AG04450 (cell line): ENCODE results near the gene BANF2. TPM values are rescaled to one million over a fixed set of nuclear protein-coding genes. Genes with fewer than 3 reads are reported as not detected.

Source experiments
- CTCF ChIA-PET: fragments of 300-600, 350-600 bp; formaldehyde crosslinking; extraction: SDS; loops from one replicate; lab custom pipeline; 2022; ENCODE audit warnings: antibody characterized with exemption, inconsistent platforms; lab: Charles Lee
- POLR2A ChIA-PET: fragments of 350-600 bp; formaldehyde crosslinking; extraction: SDS; loops from one replicate; lab custom pipeline; 2021; ENCODE audit warnings: antibody characterized with exemption, inconsistent platforms; lab: Yijun Ruan, JAX
- DNase-seq: peaks from one replicate; pipeline ENCODE4 v3.0.0-alpha.2; 2011; ENCODE audit warnings: low read depth, low spot score
- H3K27ac ChIP-seq: one replicate; pipeline ENCODE4 v1.5.1; 2012; ENCODE audit warnings: low read depth, low read length, control low read depth
- H3K27me3 ChIP-seq: one replicate; pipeline ENCODE4 v1.6.0; 2012; ENCODE audit warnings: low read length; ENCODE audit not compliant: control insufficient read depth, insufficient read depth
- H3K4me3 ChIP-seq: 2 replicates; pipeline ENCODE4 v1.5.1; 2011; ENCODE audit warnings: mild to moderate bottlenecking, low read depth, low read length, control low read depth
- H3K9me3 ChIP-seq: 2 replicates; pipeline ENCODE4 v1.5.1; 2012; ENCODE audit warnings: low read length; ENCODE audit not compliant: control insufficient read depth, insufficient read depth
- CTCF ChIP-seq: IDR thresholded peaks from 2 replicates; pipeline ENCODE4 v1.5.1; 2011; ENCODE audit warnings: low read depth, low read length, control low read depth, inconsistent platforms
- polyA plus RNA-seq: library from polyadenylated mRNA; depleted of rRNA; stranded (reverse); fragments of >200 nt; gene quantifications from 2 replicates; pipeline ENCODE4 v1.2.3, GENCODE V29; 2011

Gene BANF2
- polyA plus RNA-seq, 1 experiment: not detected

GRCh38 chr20:17735206-17735804 is 35.5 kb downstream of the BANF2 start:
- CTCF ChIA-PET: no interaction called here

GRCh38 chr20:17735959-17736621 is 36.3 kb downstream of the BANF2 start:
- Histone ChIP-seq H3K27me3 (no peaks in the 10 kb centered on the region), H3K9me3 (peaks cover 7% of the 10 kb centered on the region), H3K27ac (no peak overlapping the region), H3K4me3 (no peak overlapping the region)
- no peak for DNase-seq
- TF ChIP-seq CTCF: no peak
- ChIA-PET CTCF (no interaction called here), POLR2A (interaction anchor here (1.0 to 1.2 kb wide), 2 partner anchors 54 to 138 kb away, joined by 3 to 7 read pairs; partner anchors contain the start of gene RRBP1)

More at GRCh38 chr20:17735206-17735804, 35.5 kb downstream of the BANF2 start:
- peak; percentile 15 for DNase-seq
- no peak overlapping the region for H3K4me3 ChIP-seq
- POLR2A ChIA-PET: interaction anchor here (0.6 to 1.0 kb wide), 3 partner anchors 21 to 87 kb away, joined by 3 to 7 read pairs (median 4); partner anchors contain the start of gene RRBP1
- TF ChIP-seq CTCF: no peak
- peaks cover 7% of the 10 kb centered on the region for H3K9me3 ChIP-seq
- no peaks in the 10 kb centered on the region for H3K27me3 ChIP-seq
- peak overlapping the region; percentile 61 for H3K27ac ChIP-seq

- CTCF ChIA-PET: interaction anchor here (1.1 kb wide), 1 partner anchor 84 kb away, joined by 3 read pairs; no protein-coding TSS in a partner anchor
- DNase-seq: no peak
- POLR2A ChIA-PET: no interaction called here
- Histone ChIP-seq H3K27ac (no peak overlapping the region), H3K27me3 (no peaks in the 10 kb centered on the region), H3K9me3 (peaks cover 7% of the 10 kb centered on the region), H3K4me3 (no peak overlapping the region)
- no peak for TF ChIP-seq CTCF
Measured at GRCh38 chr20:17738154-17738553, 38.4 kb downstream of the BANF2 start.

- H3K4me3 ChIP-seq: no peak overlapping the region
- H3K9me3 ChIP-seq: peaks cover 4% of the 10 kb centered on the region
- DNase-seq: no peak
- POLR2A ChIA-PET: no interaction called here
- CTCF ChIA-PET: no interaction called here
- TF ChIP-seq CTCF: no peak
- H3K27ac ChIP-seq: no peak overlapping the region
- no peaks in the 10 kb centered on the region for H3K27me3 ChIP-seq
Measured at GRCh38 chr20:17741220-17741619, 41.5 kb downstream of the BANF2 start.

GRCh38 chr20:17742731-17743130 is 43.0 kb downstream of the BANF2 start:
- ChIA-PET CTCF (no interaction called here), POLR2A (interaction anchor here (0.5 to 1.2 kb wide), 3 partner anchors 57 to 79 kb away, joined by 3 to 4 read pairs (median 3); partner anchors contain the start of gene RRBP1)
- no peak for TF ChIP-seq CTCF
- no peak overlapping the region for H3K4me3 ChIP-seq
- no peaks in the 10 kb centered on the region for H3K27me3 ChIP-seq
- no peak for DNase-seq
- H3K27ac ChIP-seq: no peak overlapping the region
- peaks cover 3% of the 10 kb centered on the region for H3K9me3 ChIP-seq
